A549 (cell line): Measurements from ENCODE around the gene INSYN1. TPM values are rescaled to one million over a fixed set of nuclear protein-coding genes. Genes with fewer than 3 reads are reported as not detected.

Source experiments
- ATAC-seq, 2 experiments: fragments of 200-7000 bp in 1 of 2; fragments of >200 bp in 1 of 2; cut with Nextera tagmentation in 1 of 2; cut with Tn5 transposase in 1 of 2; 3 replicates each; pipeline versions ENCODE4 v1.8.0 to v1.9.1; 2018 to 2020; ENCODE audit warnings: mild to moderate bottlenecking in 1 of 2, moderate library complexity in 1 of 2
- CTCF ChIA-PET: fragments of 300-600 bp; sonication (Branson Sonifier 250); formaldehyde crosslinking; extraction: SDS; loops from one replicate; lab custom pipeline; 2021; ENCODE audit warnings: antibody characterized with exemption, inconsistent platforms; lab: Yijun Ruan, JAX
- POLR2A ChIA-PET: fragments of 350-600 bp; formaldehyde crosslinking; extraction: SDS; loops from one replicate; lab custom pipeline; 2021; ENCODE audit warnings: antibody characterized with exemption, inconsistent platforms; lab: Yijun Ruan, JAX
- DNase-seq, 2 experiments: peaks; one replicate each; pipeline versions ENCODE4 v3.0.0 to v3.0.0-alpha.2; 2011 to 2016; ENCODE audit warnings: low read depth in 1 of 2, low spot score in 1 of 2
- FAIRE-seq: peaks from 2 replicates; lab custom pipeline; 2011; peaks lifted over from hg19 to GRCh38; lab: Jason Lieb, UNC
- H3K27ac ChIP-seq, 2 experiments: fragments of >200 bp; sonication (Bioruptor Twin); formaldehyde crosslinking; 3 replicates each; pipeline ENCODE4 v1.5.1; 2016 to 2017
- H3K4me1 ChIP-seq: fragments of >200 bp; sonication (Bioruptor Twin); formaldehyde crosslinking; 3 replicates; pipeline ENCODE4 v1.6.1; 2016
- H3K4me2 ChIP-seq: fragments of >200 bp; sonication (Bioruptor Twin); formaldehyde crosslinking; 3 replicates; pipeline ENCODE4 v1.6.1; 2016
- H3K4me3 ChIP-seq: fragments of >200 bp; sonication (Bioruptor Twin); formaldehyde crosslinking; 3 replicates; pipeline ENCODE4 v1.5.1; 2016
- H3K9me3 ChIP-seq: fragments of >200 bp; sonication (Bioruptor Twin); formaldehyde crosslinking; 3 replicates; pipeline ENCODE4 v1.6.1; 2016
- BCL3 ChIP-seq: fragments of >200 bp; sonication (Bioruptor Twin); formaldehyde crosslinking; IDR thresholded peaks from 3 replicates; pipeline ENCODE4 v1.6.1; 2016
- CBX8 ChIP-seq: fragments of 200-600 bp; sonication (generic); IDR thresholded peaks from 2 replicates; pipeline ENCODE4 v1.6.1; 2016
- CHD2 ChIP-seq: fragments of 150-350 bp; IDR thresholded peaks from 2 replicates; pipeline ENCODE4 v1.6.1; 2014; ENCODE audit warnings: low read length; ENCODE audit not compliant: partially characterized antibody
- CHD4 ChIP-seq: fragments of 200-600 bp; sonication (generic); IDR thresholded peaks from 2 replicates; pipeline ENCODE4 v1.6.1; 2016; ENCODE audit warnings: antibody characterized with exemption, mild to moderate bottlenecking, borderline replicate concordance
- EHMT2 ChIP-seq: fragments of 200-600 bp; sonication (generic); IDR thresholded peaks from 2 replicates; pipeline ENCODE4 v1.6.1; 2016; ENCODE audit warnings: antibody characterized with exemption, low read depth, mild to moderate bottlenecking, moderate library complexity
- EP300 ChIP-seq, 2 experiments: fragments of >200 bp; sonication (Bioruptor Twin); formaldehyde crosslinking; IDR thresholded peaks; 2 replicates in 1 of 2; 3 replicates in 1 of 2; pipeline ENCODE4 v1.6.1; 2016 to 2017
- FOSB ChIP-seq: fragments of 250-450 bp; sonication (Bioruptor Pico); IDR thresholded peaks from 2 replicates; pipeline ENCODE4 v1.5.0; 2020; ENCODE audit warnings: mild to moderate bottlenecking, moderate library complexity
- HES2 ChIP-seq: fragments of >200 bp; sonication (Bioruptor Twin); formaldehyde crosslinking; IDR thresholded peaks from 2 replicates; pipeline ENCODE4 v1.6.1; 2016
- HOXA7 ChIP-seq: fragments of 250-450 bp; sonication (Bioruptor Pico); IDR thresholded peaks from 2 replicates; pipeline ENCODE4 v1.5.0; 2020; ENCODE audit warnings: mild to moderate bottlenecking, moderate library complexity
- HOXB13 ChIP-seq: fragments of 250-450 bp; sonication (Bioruptor Pico); IDR thresholded peaks from 2 replicates; pipeline ENCODE4 v1.5.0; 2020; ENCODE audit warnings: low read depth, mild to moderate bottlenecking, moderate library complexity
- JUNB ChIP-seq: fragments of >200 bp; sonication (Bioruptor Twin); formaldehyde crosslinking; IDR thresholded peaks from 2 replicates; pipeline ENCODE4 v1.6.1; 2016
- KDM1A ChIP-seq: fragments of 200-600 bp; sonication (generic); IDR thresholded peaks from 2 replicates; pipeline ENCODE4 v1.6.1; 2016; ENCODE audit warnings: low read depth, mild to moderate bottlenecking
- NFE2L2 ChIP-seq: fragments of 150-350 bp; conservative IDR thresholded peaks from 2 replicates; pipeline ENCODE4 v1.6.1; 2014; ENCODE audit warnings: low read length
- NPAS2 ChIP-seq: fragments of 250-450 bp; sonication (Bioruptor Pico); IDR thresholded peaks from 2 replicates; pipeline ENCODE4 v1.8.0; 2022; ENCODE audit warnings: mild to moderate bottlenecking, moderate library complexity, borderline replicate concordance
- NR3C1 ChIP-seq: fragments of >200 bp; sonication (Bioruptor Twin); formaldehyde crosslinking; IDR thresholded peaks from 3 replicates; pipeline ENCODE4 v1.6.1; 2017
- PHF8 ChIP-seq: fragments of 200-600 bp; sonication (generic); IDR thresholded peaks from 2 replicates; pipeline ENCODE4 v1.6.1; 2016; ENCODE audit warnings: low read depth, mild to moderate bottlenecking, antibody characterized with exemption, moderate library complexity, borderline replicate concordance
- RCOR1 ChIP-seq: fragments of 150-350 bp; IDR thresholded peaks from 2 replicates; pipeline ENCODE4 v1.6.1; 2014; ENCODE audit warnings: antibody characterized with exemption, low read length, low read depth
- RFX5 ChIP-seq: fragments of 450-650 bp; IDR thresholded peaks from 2 replicates; pipeline ENCODE4 v1.7.1; 2014; ENCODE audit warnings: antibody characterized with exemption, mild to moderate bottlenecking, moderate library complexity
- RNF2 ChIP-seq: fragments of 200-600 bp; sonication (generic); IDR thresholded peaks from 2 replicates; pipeline ENCODE4 v1.6.1; 2016; ENCODE audit warnings: low read depth, mild to moderate bottlenecking, antibody characterized with exemption, moderate library complexity, borderline replicate concordance
- SMC3 ChIP-seq: fragments of >200 bp; sonication (Bioruptor Twin); formaldehyde crosslinking; IDR thresholded peaks from 3 replicates; pipeline ENCODE4 v1.6.1; 2018; ENCODE audit warnings: inconsistent platforms
- SREBF2 ChIP-seq: fragments of 450-650 bp; IDR thresholded peaks from 2 replicates; pipeline ENCODE4 v1.6.1; 2014; ENCODE audit warnings: mild to moderate bottlenecking, moderate library complexity
- TP53 ChIP-seq: fragments of 250-450 bp; sonication (Bioruptor Pico); IDR thresholded peaks from 2 replicates; pipeline ENCODE4 v1.5.0; 2021; ENCODE audit warnings: mild to moderate bottlenecking, moderate library complexity
- ZC3H11A ChIP-seq: fragments of 450-650 bp; IDR thresholded peaks from 2 replicates; pipeline ENCODE4 v1.6.1; 2014; ENCODE audit warnings: antibody characterized with exemption, mild to moderate bottlenecking
- ZFP36 ChIP-seq: fragments of 450-650 bp; IDR thresholded peaks from 2 replicates; pipeline ENCODE4 v1.6.1; 2014; ENCODE audit warnings: borderline replicate concordance; ENCODE audit not compliant: partially characterized antibody
- ZSCAN20 ChIP-seq: fragments of 250-450 bp; sonication (Bioruptor Pico); IDR thresholded peaks from 2 replicates; pipeline ENCODE4 v1.8.0; 2022; ENCODE audit warnings: mild to moderate bottlenecking, moderate library complexity
- WGBS: methylation state at CpG from one replicate; pipeline ENCODE4 v1.1.6; 2017; ENCODE audit errors: missing lambda C conversion rate; 5-methylcytosine and 5-hydroxymethylcytosine counted together
- polyA plus RNA-seq, 4 experiments: library from polyadenylated mRNA; depleted of rRNA in 3 of 4; stranded (reverse); fragments of >200 nt; fragmentation: RNase III in 1 of 4; extraction: RNeasy Plus Mini Kit Qiagen cat#74134 plus additional on column Dnase treatment in 1 of 4; gene quantifications; 2 replicates in 3 of 4; 3 replicates in 1 of 4; pipeline ENCODE4 v1.2.3, GENCODE V29; 2011 to 2017
- TF ChIP-seq, protein P1 (sequence below): fragments of 250-450 bp; sonication (Bioruptor Pico); IDR thresholded peaks from 2 replicates; pipeline ENCODE4 v1.5.0; 2021; ENCODE audit warnings: mild to moderate bottlenecking, moderate library complexity, borderline replicate concordance
- TF ChIP-seq, protein P2 (sequence below): fragments of 200-600 bp; sonication (generic); IDR thresholded peaks from 2 replicates; pipeline ENCODE4 v1.6.1; 2016; ENCODE audit warnings: antibody characterized with exemption, mild to moderate bottlenecking, moderate library complexity

INSYN1 gene
- polyA plus RNA-seq, 2 of the 4 experiments (the other 2 are of a cell fraction) = 0.54 to 1.9 TPM

DNA sequence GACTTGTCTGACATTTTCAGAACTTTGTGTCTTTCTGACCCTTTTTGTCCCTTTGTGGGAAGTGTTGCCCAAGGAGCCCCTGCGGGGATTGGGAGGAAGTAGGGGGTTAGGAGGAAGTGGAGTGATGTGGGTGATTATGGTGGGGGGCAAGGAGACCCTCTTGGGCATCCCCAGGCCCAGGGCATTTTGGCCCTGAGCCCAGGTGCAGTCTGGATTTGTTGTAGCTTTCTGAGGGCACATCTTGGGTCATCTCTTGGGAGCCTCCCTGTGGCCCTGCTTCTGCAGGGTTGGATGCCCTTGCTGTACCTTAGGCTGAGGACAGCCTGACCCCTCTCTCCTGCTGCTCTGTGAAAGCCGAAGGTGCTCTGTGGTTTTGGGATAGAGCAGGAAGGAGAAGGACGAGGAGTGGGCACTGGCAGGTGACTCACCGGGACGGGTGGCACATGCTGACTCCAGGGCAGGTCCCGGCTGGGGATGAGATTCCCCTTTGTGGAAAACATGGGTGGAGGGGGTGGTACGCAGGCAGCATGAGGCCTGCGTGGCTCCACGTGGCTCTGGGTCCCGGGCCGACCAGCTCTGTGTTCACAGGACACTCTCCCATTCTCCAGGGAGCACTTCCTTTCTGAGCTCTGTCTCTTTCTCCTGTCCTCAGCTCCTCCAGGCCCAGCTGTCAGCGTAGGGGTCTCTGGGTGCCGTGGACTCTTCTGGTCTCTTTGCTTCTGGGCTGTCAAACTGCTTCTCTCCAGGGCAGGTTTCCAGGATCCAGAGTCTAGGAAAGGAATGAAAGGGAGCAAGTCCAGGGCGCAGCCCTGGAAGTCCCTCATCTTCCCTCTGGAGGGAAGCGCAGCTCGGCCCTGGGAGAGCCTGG lies 57.1 kb downstream of the INSYN1 start:
- ATAC-seq = no peak
- 96% methylated on average over 16 of the region's 16 CpGs for WGBS
- Histone ChIP-seq H3K4me1 (peaks cover 6% of the 10 kb centered on the region; the same call in 1 of the 3 replicates), H3K27ac (no peak overlapping the region), H3K4me2 (no peak overlapping the region), H3K9me3 (no peaks in the 10 kb centered on the region), H3K4me3 (no peak overlapping the region)
- FAIRE-seq = no peak
- DNase-seq = no peak
- ChIA-PET POLR2A (no interaction called here), CTCF (interaction anchor here (0.9 to 13.4 kb wide), 9 partner anchors 10 to 390 kb away, joined by 3 to 214 read pairs (median 7); partner anchors contain the start of genes CD276 and NPTN)
- TF ChIP-seq RFX5 (no peak), HOXB13 (CRISPR knock-in tag) (no peak), CHD4 (no peak), FOSB (CRISPR knock-in tag) (no peak), ZSCAN20 (CRISPR knock-in tag) (no peak), SMC3 (no peak), HOXA7 (CRISPR knock-in tag) (no peak), EHMT2 (no peak), SREBF2 (no peak)

DNA sequence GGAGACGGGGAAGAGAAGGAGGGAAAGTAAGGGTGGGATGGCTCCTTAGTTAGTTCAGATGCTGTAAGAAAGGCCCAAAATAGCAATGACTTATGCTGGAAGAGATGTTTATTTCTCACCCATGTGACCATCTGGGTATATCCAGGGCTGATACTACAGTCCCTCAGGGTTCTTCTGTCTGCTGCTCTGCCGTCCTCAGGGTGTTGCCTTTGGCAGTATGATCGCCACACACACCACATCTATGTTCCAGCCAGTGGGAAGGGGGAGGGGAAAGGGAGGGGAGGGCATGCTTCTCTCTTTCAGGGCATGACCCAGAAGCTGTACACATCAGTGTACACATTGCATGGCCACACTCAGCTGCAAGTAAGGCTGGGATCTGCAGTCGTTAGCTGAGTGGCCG lies 58.7 kb downstream of the INSYN1 start:
- FAIRE-seq (no peak), ATAC-seq (no peak), DNase-seq (no peak)
- H3K4me2 ChIP-seq = no peak overlapping the region
- no peak overlapping the region for H3K27ac ChIP-seq
- H3K4me3 ChIP-seq = no peak overlapping the region
- H3K9me3 ChIP-seq = no peaks in the 10 kb centered on the region
- ChIA-PET POLR2A (no interaction called here), CTCF (interaction anchor here (1.2 to 13.4 kb wide), 5 partner anchors 11 to 389 kb away, joined by 3 to 214 read pairs (median 7); partner anchors contain the start of gene NPTN)
- WGBS = 87% methylated on average over 4 of the region's 5 CpGs
- peaks cover 6% of the 10 kb centered on the region; the same call in 2 of the 3 replicates for H3K4me1 ChIP-seq
- TF ChIP-seq ZSCAN20 (CRISPR knock-in tag) = no peak
- no peak for TF ChIP-seq BCL3
- TF ChIP-seq, protein P1, sequence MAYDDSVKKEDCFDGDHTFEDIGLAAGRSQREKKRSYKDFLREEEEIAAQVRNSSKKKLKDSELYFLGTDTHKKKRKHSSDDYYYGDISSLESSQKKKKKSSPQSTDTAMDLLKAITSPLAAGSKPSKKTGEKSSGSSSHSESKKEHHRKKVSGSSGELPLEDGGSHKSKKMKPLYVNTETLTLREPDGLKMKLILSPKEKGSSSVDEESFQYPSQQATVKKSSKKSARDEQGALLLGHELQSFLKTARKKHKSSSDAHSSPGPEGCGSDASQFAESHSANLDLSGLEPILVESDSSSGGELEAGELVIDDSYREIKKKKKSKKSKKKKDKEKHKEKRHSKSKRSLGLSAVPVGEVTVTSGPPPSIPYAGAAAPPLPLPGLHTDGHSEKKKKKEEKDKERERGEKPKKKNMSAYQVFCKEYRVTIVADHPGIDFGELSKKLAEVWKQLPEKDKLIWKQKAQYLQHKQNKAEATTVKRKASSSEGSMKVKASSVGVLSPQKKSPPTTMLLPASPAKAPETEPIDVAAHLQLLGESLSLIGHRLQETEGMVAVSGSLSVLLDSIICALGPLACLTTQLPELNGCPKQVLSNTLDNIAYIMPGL = no peak
- no peak for TF ChIP-seq RFX5
- TF ChIP-seq CBX8 = no peak
- no peak for TF ChIP-seq RNF2
- no peak for TF ChIP-seq SREBF2
- no peak for TF ChIP-seq NPAS2 (CRISPR knock-in tag)
- no peak for TF ChIP-seq EP300 (IDR thresholded peaks at IDR 0.05)
- TF ChIP-seq KDM1A = no peak
- no peak for TF ChIP-seq SMC3
- no peak for TF ChIP-seq ZFP36
- no peak for TF ChIP-seq JUNB
- TF ChIP-seq CHD4 = no peak

- FAIRE-seq (no peak), DNase-seq (no peak), ATAC-seq (peak in 1 of 2 experiments; percentile 38; a peak in 1 of 6 replicates)
- Histone ChIP-seq H3K4me1 (peaks cover 18% of the 10 kb centered on the region), H3K4me2 (no peak overlapping the region), H3K27ac (no peak overlapping the region), H3K4me3 (no peak overlapping the region), H3K9me3 (no peaks in the 10 kb centered on the region)
- WGBS = 83% methylated on average over 6 of the region's 6 CpGs
- ChIA-PET POLR2A (no interaction called here), CTCF (interaction anchor here (0.5 to 2.4 kb wide), 9 partner anchors 9 to 1339 kb away, joined by 3 to 24 read pairs (median 4); no protein-coding TSS in a partner anchor)
- TF ChIP-seq CHD2 (no peak), NPAS2 (CRISPR knock-in tag) (no peak), PHF8 (no peak), NR3C1 (no peak), NFE2L2 (no peak), HES2 (no peak), TP53 (no peak), ZC3H11A (no peak), FOSB (CRISPR knock-in tag) (no peak), RCOR1 (no peak)
- TF ChIP-seq, protein P2, sequence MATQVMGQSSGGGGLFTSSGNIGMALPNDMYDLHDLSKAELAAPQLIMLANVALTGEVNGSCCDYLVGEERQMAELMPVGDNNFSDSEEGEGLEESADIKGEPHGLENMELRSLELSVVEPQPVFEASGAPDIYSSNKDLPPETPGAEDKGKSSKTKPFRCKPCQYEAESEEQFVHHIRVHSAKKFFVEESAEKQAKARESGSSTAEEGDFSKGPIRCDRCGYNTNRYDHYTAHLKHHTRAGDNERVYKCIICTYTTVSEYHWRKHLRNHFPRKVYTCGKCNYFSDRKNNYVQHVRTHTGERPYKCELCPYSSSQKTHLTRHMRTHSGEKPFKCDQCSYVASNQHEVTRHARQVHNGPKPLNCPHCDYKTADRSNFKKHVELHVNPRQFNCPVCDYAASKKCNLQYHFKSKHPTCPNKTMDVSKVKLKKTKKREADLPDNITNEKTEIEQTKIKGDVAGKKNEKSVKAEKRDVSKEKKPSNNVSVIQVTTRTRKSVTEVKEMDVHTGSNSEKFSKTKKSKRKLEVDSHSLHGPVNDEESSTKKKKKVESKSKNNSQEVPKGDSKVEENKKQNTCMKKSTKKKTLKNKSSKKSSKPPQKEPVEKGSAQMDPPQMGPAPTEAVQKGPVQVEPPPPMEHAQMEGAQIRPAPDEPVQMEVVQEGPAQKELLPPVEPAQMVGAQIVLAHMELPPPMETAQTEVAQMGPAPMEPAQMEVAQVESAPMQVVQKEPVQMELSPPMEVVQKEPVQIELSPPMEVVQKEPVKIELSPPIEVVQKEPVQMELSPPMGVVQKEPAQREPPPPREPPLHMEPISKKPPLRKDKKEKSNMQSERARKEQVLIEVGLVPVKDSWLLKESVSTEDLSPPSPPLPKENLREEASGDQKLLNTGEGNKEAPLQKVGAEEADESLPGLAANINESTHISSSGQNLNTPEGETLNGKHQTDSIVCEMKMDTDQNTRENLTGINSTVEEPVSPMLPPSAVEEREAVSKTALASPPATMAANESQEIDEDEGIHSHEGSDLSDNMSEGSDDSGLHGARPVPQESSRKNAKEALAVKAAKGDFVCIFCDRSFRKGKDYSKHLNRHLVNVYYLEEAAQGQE = no peak
Observed at GRCh38 chr15:73691396-73691795, 61.8 kb downstream of the INSYN1 start.
